Cardiac fibroblast (primary cell): Measurements from ENCODE around the gene GPER1.
A peak's percentile ranks its signal among the peaks of the same experiment; 100 is the strongest.

ENCODE experiments used
- DNase-seq, 2 donors: peaks; one replicate each; pipeline versions ENCODE4 v3.0.0 to v3.0.0-alpha.2; 2010; ENCODE audit warnings: low read depth in 2 of 2
- H3K4me3 ChIP-seq, 2 donors: replicated peaks in 1 of 2; 1 replicate in 1 of 2; 2 replicates in 1 of 2; pipeline ENCODE4 v1.5.1; 2011; ENCODE audit warnings: low read depth in 2 of 2, low read length in 2 of 2, mild to moderate bottlenecking in 2 of 2, moderate library complexity in 1 of 2
- TF ChIP-seq, protein P1 (sequence below): IDR thresholded peaks from one replicate; pipeline ENCODE4 v1.5.1; 2011; ENCODE audit warnings: low read depth, mild to moderate bottlenecking, low read length, inconsistent platforms

GPER1 gene

DNA sequence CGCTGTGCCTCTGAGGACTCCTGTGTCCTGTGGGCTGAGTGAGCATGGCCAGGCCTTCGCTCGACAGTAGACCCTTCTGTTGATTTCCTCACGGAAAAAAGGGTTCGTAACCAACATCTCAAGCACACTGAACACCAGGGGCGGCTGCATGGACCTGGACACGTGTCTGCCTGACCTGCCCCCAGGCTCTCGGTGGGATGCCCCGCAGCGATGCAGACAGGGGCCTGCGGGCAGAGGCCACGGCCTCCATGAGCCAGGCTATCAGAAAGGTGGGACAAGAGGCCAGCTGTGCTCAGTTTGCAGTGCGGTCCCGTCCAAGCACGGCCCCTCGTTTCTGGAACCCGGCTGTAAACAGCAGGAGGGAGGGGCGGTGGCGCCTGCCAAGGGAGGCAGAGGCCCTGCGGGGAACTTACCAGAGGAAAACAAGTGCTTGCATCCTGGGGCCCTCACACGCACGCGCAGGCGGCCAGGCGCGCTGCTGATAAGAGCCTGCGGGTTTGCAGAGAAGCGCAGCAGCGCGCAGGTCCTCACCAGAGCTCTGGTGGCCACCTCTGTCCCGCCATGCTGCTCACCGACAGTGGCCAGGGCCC, 33.0 kb upstream of the GPER1 start:
- peak in 1 of 2 donors; percentile 82 for DNase-seq
- TF ChIP-seq, protein P1, sequence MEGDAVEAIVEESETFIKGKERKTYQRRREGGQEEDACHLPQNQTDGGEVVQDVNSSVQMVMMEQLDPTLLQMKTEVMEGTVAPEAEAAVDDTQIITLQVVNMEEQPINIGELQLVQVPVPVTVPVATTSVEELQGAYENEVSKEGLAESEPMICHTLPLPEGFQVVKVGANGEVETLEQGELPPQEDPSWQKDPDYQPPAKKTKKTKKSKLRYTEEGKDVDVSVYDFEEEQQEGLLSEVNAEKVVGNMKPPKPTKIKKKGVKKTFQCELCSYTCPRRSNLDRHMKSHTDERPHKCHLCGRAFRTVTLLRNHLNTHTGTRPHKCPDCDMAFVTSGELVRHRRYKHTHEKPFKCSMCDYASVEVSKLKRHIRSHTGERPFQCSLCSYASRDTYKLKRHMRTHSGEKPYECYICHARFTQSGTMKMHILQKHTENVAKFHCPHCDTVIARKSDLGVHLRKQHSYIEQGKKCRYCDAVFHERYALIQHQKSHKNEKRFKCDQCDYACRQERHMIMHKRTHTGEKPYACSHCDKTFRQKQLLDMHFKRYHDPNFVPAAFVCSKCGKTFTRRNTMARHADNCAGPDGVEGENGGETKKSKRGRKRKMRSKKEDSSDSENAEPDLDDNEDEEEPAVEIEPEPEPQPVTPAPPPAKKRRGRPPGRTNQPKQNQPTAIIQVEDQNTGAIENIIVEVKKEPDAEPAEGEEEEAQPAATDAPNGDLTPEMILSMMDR = no peak
- peak overlapping the region in 1 of 2 donors; percentile 13 for H3K4me3 ChIP-seq

DNA sequence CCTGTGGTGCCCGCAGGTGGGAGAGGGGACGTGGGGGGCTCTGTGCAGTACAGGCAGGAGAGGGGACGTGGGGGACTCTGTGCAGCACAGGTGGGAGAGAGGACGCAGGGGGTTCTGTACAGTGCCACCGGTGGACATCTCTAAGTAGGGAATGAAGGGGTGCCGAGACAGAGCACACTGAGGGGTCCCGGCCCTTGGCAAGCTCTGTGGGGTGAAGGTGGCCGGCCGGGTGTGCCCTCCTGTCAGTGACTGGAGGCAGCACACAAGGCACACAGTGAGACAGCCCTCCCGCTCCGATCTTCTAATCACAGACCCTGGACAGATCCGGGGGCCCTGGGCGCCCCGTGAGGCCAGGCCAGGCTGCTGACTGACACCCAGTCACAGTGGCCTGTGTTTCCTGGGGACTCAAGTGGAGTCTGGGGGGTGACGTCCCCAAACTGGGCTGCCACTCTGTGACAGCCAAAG, 32.4 kb upstream of the GPER1 start:
- no peak for DNase-seq
- TF ChIP-seq, protein P1 = no peak
- H3K4me3 ChIP-seq = peak overlapping the region in 1 of 2 donors; percentile 13

DNA sequence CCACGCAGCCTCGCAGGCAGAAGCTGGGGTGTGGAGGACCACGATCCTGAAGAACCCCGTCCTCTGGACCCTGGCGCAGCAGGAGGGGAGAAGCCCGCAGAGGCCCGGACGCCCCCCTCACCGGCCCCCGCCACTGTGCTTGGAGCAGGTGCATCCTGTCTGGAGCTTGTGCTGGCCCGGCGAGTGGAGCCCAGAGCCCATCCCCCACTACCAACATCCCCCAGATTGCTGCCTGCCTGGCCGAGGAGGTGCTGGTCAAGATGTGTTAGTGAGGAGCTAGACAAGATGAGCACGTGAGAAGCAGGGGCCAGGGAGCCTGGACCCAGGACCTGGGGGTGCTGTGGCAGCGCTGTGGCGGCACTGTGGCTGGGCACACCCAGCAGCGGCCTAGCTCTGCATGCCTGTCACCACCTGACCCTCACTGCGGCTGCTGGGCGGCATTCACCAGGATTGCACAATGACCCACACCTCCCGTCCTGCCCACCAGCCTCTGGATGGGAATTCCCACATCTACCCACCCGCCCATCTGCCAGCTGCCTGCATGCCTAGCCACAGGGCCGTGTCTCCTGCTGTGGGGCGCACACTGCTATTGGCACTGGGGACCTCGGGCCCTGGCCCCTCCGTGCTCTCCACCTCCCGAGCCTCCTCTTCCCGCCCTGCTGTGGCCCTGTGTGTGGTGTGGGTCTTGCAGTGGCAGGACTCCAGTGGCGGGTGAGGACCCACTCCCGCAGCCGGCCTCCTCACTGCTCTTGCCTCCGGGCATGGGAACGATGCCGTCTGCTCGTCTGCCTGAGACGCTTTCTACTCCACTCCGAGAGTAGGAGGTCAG, 31.7 kb upstream of the GPER1 start:
- H3K4me3 ChIP-seq = no peak overlapping the region
- TF ChIP-seq, protein P1 = no peak
- peak in 1 of 2 donors; percentile 14 for DNase-seq

DNA sequence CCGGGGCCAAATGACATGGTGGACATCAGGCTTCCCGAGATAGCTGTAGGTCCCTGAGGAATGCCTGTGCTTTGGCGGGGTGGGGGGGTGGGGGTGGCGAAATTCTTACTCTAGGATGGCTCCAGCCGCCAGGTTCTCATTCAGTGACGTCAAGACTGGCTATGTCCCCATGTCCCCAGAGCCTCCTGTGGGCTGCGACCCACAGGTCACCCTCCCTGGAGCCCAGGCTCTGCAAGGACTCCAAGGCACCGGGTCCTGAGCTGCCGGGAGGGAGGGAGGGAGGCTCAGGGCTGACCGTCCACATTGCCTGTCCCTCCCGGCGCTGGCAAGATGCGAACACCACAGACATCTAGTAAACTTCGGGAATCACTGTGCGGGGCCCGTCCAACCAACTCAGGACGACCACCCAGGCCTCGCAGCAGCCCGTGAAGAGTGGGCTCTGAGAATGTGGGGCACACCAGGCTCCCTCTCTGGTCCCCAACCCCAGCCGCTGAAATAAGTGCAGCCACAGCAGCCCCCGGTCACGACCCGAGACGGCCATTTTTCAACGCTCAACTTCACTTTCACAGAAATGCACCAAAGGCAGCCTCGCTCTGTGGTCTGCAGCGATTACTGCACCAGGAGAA, 31.0 kb upstream of the GPER1 start:
- TF ChIP-seq, protein P1 = no peak
- H3K4me3 ChIP-seq = no peak overlapping the region
- DNase-seq = no peak

DNA sequence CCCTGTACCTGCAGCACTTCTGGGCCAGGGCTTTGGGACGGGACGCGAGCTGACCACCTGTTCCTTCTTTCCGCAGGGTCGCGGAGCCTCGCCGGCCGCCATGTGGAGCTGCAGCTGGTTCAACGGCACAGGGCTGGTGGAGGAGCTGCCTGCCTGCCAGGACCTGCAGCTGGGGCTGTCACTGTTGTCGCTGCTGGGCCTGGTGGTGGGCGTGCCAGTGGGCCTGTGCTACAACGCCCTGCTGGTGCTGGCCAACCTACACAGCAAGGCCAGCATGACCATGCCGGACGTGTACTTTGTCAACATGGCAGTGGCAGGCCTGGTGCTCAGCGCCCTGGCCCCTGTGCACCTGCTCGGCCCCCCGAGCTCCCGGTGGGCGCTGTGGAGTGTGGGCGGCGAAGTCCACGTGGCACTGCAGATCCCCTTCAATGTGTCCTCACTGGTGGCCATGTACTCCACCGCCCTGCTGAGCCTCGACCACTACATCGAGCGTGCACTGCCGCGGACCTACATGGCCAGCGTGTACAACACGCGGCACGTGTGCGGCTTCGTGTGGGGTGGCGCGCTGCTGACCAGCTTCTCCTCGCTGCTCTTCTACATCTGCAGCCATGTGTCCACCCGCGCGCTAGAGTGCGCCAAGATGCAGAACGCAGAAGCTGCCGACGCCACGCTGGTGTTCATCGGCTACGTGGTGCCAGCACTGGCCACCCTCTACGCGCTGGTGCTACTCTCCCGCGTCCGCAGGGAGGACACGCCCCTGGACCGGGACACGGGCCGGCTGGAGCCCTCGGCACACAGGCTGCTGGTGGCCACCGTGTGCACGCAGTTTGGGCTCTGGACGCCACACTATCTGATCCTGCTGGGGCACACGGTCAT, 30.3 kb upstream of the GPER1 start:
- no peak for DNase-seq
- H3K4me3 ChIP-seq = no peak overlapping the region
- TF ChIP-seq, protein P1 = no peak

DNA sequence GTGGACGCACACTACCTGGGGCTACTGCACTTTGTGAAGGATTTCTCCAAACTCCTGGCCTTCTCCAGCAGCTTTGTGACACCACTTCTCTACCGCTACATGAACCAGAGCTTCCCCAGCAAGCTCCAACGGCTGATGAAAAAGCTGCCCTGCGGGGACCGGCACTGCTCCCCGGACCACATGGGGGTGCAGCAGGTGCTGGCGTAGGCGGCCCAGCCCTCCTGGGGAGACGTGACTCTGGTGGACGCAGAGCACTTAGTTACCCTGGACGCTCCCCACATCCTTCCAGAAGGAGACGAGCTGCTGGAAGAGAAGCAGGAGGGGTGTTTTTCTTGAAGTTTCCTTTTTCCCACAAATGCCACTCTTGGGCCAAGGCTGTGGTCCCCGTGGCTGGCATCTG, 29.6 kb upstream of the GPER1 start:
- no peak overlapping the region for H3K4me3 ChIP-seq
- TF ChIP-seq, protein P1 = no peak

More for the DNA sequence above, 29.6 kb upstream of the GPER1 start:
- DNase-seq = no peak
